ENCODE data around the gene ZAR1.

Gene ZAR1

GRCh38 chr4:48493452-48494100, 3.5 kb downstream of the ZAR1 start:
- DNase-seq: no peak
- H3K4me1 Mint-ChIP-seq: no peaks in the 10 kb centered on the region
- no peak overlapping the region for H3K4me3 Mint-ChIP-seq
- peaks cover 56% of the 10 kb centered on the region for H3K27me3 Mint-ChIP-seq (ENCODE audit: low read depth, poor library complexity)
- no peak for TF ChIP-seq CTCF (IDR thresholded peaks at IDR 0.05)
- no peaks in the 10 kb centered on the region for H3K36me3 Mint-ChIP-seq (ENCODE audit: low read depth)
- no peak overlapping the region for H3K27ac Mint-ChIP-seq
- peaks cover 8% of the 10 kb centered on the region for H3K9me3 Mint-ChIP-seq

GRCh38 chr4:48495941-48496340, 5.9 kb downstream of the ZAR1 start:
- TF ChIP-seq CTCF (IDR thresholded peaks at IDR 0.05): no peak
- H3K27ac Mint-ChIP-seq: no peak overlapping the region
- H3K27me3 Mint-ChIP-seq (ENCODE audit: low read depth, poor library complexity): peaks cover 38% of the 10 kb centered on the region
- peaks cover 8% of the 10 kb centered on the region for H3K9me3 Mint-ChIP-seq
- H3K36me3 Mint-ChIP-seq (ENCODE audit: low read depth): peaks cover 13% of the 10 kb centered on the region
- no peak for DNase-seq
- H3K4me3 Mint-ChIP-seq: no peak overlapping the region
- H3K4me1 Mint-ChIP-seq: no peaks in the 10 kb centered on the region

- H3K27me3 Mint-ChIP-seq (ENCODE audit: low read depth, poor library complexity): peaks cover 9% of the 10 kb centered on the region
- H3K4me1 Mint-ChIP-seq: peaks cover 5% of the 10 kb centered on the region
- no peak for TF ChIP-seq CTCF (IDR thresholded peaks at IDR 0.05)
- DNase-seq: no peak
- no peaks in the 10 kb centered on the region for H3K9me3 Mint-ChIP-seq
- H3K4me3 Mint-ChIP-seq: no peak overlapping the region
- peaks cover 19% of the 10 kb centered on the region for H3K36me3 Mint-ChIP-seq (ENCODE audit: low read depth)
- H3K27ac Mint-ChIP-seq: no peak overlapping the region
Observed at GRCh38 chr4:48498895-48499294, 8.8 kb downstream of the ZAR1 start.

GRCh38 chr4:48499551-48500066, 9.6 kb downstream of the ZAR1 start:
- Mint-ChIP-seq H3K27ac (no peak overlapping the region), H3K27me3 (ENCODE audit: low read depth, poor library complexity) (peaks cover 2% of the 10 kb centered on the region), H3K4me1 (peaks cover 5% of the 10 kb centered on the region), H3K9me3 (no peaks in the 10 kb centered on the region), H3K4me3 (no peak overlapping the region), H3K36me3 (ENCODE audit: low read depth) (peaks cover 19% of the 10 kb centered on the region)
- no peak for DNase-seq
- TF ChIP-seq CTCF (IDR thresholded peaks at IDR 0.05): no peak

GRCh38 chr4:48503233-48504025, 13.4 kb downstream of the ZAR1 start:
- H3K36me3 Mint-ChIP-seq (ENCODE audit: low read depth): peaks cover 36% of the 10 kb centered on the region
- no peaks in the 10 kb centered on the region for H3K9me3 Mint-ChIP-seq
- peaks cover 5% of the 10 kb centered on the region for H3K4me1 Mint-ChIP-seq
- H3K27me3 Mint-ChIP-seq (ENCODE audit: low read depth, poor library complexity): no peaks in the 10 kb centered on the region
- DNase-seq: no peak
- no peak overlapping the region for H3K4me3 Mint-ChIP-seq
- no peak for TF ChIP-seq CTCF (IDR thresholded peaks at IDR 0.05)
- H3K27ac Mint-ChIP-seq: no peak overlapping the region
